Ishikawa (cell line): ENCODE measurements around the gene LMAN2L.

Source experiments
- CEBPB ChIP-seq: IDR thresholded peaks from 2 replicates; pipeline ENCODE4 v1.6.1; 2012
- CREB1 ChIP-seq: IDR thresholded peaks from 2 replicates; pipeline ENCODE4 v1.6.1; 2012; ENCODE audit warnings: low read depth
- EGR1 ChIP-seq: IDR thresholded peaks from 2 replicates; pipeline ENCODE4 v1.6.1; 2012
- EP300 ChIP-seq: IDR thresholded peaks from 2 replicates; pipeline ENCODE4 v1.6.1; 2012; ENCODE audit warnings: borderline replicate concordance
- FOXM1 ChIP-seq: IDR thresholded peaks from 2 replicates; pipeline ENCODE4 v1.6.1; 2012; ENCODE audit warnings: low read depth, borderline replicate concordance
- NFIC ChIP-seq: IDR thresholded peaks from 2 replicates; pipeline ENCODE4 v1.6.1; 2012
- RAD21 ChIP-seq: IDR thresholded peaks from 2 replicates; pipeline ENCODE4 v1.6.1; 2012; ENCODE audit warnings: low read depth
- TAF1 ChIP-seq: IDR thresholded peaks from 2 replicates; pipeline ENCODE4 v1.6.1; 2012; ENCODE audit warnings: low read depth, mild to moderate bottlenecking
- TCF12 ChIP-seq: IDR thresholded peaks from 2 replicates; pipeline ENCODE4 v1.6.1; 2012; ENCODE audit warnings: low read depth
- TEAD4 ChIP-seq: IDR thresholded peaks from 2 replicates; pipeline ENCODE4 v1.6.1; 2012
- YY1 ChIP-seq: IDR thresholded peaks from 2 replicates; pipeline ENCODE4 v1.6.1; 2012; ENCODE audit warnings: low read depth
- ZBTB7A ChIP-seq: IDR thresholded peaks from 2 replicates; pipeline ENCODE4 v1.6.1; 2012; ENCODE audit warnings: low read depth
- TF ChIP-seq, protein P1 (sequence below): IDR thresholded peaks from 2 replicates; pipeline ENCODE4 v1.6.1; 2012
- TF ChIP-seq, protein P2 (sequence below): IDR thresholded peaks from 2 replicates; pipeline ENCODE4 v1.6.1; 2012
- TF ChIP-seq, protein P3 (sequence below): IDR thresholded peaks from 2 replicates; pipeline ENCODE4 v1.6.1; 2012; ENCODE audit warnings: low read depth, mild to moderate bottlenecking

LMAN2L gene

DNA sequence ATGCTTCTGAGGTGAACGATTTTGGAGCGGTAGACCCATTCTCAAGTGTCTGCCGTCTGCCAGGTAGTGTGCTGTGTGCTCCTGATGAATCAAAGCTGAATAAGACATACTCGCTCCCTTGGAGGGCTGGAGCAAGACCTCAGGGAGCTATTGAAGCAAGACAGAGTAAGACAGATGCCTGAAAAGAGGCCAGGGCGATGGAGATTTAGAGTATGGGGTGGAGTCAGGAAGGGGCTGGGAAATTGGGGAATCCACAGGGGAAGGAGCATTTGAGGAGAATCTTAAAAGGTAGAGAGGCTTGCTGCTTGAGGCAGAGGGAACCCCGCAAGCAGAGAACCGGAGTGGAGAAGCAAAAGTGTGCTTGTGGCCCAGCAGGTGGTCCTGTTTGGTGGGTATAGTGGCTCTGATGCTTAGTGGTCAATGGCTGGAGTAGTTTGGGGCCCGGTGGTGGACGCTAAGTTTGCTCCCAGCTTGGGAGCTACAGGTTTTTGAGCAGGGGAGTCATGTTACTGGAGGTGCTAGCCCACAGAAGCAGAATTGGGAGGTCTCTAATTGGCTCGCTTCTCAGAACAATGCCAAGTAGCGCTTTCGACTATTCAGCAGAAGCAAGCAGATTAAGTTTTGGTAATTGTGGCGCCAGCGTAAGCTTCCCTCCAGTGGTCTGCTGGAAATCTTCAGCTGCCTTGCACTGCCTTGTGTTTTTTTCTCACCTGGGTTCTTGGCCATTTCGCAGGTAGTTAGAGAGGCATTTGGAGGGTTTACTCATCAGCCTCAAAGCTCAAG, 22.9 kb upstream of the LMAN2L start:
- TF ChIP-seq, protein P1, sequence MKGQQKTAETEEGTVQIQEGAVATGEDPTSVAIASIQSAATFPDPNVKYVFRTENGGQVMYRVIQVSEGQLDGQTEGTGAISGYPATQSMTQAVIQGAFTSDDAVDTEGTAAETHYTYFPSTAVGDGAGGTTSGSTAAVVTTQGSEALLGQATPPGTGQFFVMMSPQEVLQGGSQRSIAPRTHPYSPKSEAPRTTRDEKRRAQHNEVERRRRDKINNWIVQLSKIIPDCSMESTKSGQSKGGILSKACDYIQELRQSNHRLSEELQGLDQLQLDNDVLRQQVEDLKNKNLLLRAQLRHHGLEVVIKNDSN, result no peak
- TF ChIP-seq TCF12 (no peak), TAF1 (no peak), TEAD4 (no peak), CREB1 (no peak), ZBTB7A (no peak), NFIC (no peak), YY1 (no peak), FOXM1 (no peak), CEBPB (no peak)
- TF ChIP-seq, protein P2, sequence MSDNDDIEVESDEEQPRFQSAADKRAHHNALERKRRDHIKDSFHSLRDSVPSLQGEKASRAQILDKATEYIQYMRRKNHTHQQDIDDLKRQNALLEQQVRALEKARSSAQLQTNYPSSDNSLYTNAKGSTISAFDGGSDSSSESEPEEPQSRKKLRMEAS, result no peak
- TF ChIP-seq, protein P3, sequence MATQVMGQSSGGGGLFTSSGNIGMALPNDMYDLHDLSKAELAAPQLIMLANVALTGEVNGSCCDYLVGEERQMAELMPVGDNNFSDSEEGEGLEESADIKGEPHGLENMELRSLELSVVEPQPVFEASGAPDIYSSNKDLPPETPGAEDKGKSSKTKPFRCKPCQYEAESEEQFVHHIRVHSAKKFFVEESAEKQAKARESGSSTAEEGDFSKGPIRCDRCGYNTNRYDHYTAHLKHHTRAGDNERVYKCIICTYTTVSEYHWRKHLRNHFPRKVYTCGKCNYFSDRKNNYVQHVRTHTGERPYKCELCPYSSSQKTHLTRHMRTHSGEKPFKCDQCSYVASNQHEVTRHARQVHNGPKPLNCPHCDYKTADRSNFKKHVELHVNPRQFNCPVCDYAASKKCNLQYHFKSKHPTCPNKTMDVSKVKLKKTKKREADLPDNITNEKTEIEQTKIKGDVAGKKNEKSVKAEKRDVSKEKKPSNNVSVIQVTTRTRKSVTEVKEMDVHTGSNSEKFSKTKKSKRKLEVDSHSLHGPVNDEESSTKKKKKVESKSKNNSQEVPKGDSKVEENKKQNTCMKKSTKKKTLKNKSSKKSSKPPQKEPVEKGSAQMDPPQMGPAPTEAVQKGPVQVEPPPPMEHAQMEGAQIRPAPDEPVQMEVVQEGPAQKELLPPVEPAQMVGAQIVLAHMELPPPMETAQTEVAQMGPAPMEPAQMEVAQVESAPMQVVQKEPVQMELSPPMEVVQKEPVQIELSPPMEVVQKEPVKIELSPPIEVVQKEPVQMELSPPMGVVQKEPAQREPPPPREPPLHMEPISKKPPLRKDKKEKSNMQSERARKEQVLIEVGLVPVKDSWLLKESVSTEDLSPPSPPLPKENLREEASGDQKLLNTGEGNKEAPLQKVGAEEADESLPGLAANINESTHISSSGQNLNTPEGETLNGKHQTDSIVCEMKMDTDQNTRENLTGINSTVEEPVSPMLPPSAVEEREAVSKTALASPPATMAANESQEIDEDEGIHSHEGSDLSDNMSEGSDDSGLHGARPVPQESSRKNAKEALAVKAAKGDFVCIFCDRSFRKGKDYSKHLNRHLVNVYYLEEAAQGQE, result no peak

DNA sequence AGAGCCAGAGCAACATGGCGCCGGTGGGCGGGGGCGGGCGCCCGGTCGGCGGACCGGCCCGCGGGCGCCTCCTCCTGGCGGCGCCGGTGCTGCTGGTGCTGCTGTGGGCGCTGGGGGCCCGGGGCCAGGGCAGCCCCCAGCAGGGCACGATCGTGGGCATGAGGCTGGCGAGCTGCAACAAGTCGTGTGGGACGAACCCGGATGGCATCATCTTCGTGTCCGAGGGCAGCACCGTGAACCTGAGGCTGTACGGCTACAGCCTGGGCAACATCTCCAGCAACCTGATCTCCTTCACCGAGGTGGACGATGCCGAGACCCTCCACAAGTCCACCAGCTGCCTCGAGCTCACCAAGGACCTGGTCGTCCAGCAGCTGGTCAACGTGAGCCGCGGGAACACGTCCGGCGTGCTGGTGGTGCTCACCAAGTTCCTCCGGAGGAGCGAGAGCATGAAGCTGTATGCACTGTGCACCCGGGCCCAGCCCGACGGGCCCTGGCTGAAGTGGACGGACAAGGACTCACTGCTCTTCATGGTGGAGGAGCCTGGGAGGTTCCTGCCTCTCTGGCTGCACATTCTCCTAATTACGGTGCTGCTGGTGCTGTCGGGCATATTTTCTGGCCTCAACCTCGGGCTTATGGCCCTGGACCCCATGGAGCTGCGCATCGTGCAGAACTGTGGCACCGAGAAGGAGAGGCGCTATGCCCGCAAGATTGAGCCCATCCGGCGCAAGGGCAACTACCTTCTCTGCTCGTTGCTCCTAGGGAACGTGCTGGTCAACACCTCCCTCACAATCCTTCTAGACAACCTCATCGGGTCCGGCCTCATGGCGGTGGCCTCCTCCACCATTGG, 21.3 kb upstream of the LMAN2L start:
- TF ChIP-seq, protein P1, result no peak
- TF ChIP-seq TAF1, result no peak
- peak; percentile 24; the same call in 1 of the 2 replicates for TF ChIP-seq RAD21
- peak; percentile 70 for TF ChIP-seq YY1
- peak; percentile 90; the same call in 1 of the 2 replicates for TF ChIP-seq ZBTB7A

DNA sequence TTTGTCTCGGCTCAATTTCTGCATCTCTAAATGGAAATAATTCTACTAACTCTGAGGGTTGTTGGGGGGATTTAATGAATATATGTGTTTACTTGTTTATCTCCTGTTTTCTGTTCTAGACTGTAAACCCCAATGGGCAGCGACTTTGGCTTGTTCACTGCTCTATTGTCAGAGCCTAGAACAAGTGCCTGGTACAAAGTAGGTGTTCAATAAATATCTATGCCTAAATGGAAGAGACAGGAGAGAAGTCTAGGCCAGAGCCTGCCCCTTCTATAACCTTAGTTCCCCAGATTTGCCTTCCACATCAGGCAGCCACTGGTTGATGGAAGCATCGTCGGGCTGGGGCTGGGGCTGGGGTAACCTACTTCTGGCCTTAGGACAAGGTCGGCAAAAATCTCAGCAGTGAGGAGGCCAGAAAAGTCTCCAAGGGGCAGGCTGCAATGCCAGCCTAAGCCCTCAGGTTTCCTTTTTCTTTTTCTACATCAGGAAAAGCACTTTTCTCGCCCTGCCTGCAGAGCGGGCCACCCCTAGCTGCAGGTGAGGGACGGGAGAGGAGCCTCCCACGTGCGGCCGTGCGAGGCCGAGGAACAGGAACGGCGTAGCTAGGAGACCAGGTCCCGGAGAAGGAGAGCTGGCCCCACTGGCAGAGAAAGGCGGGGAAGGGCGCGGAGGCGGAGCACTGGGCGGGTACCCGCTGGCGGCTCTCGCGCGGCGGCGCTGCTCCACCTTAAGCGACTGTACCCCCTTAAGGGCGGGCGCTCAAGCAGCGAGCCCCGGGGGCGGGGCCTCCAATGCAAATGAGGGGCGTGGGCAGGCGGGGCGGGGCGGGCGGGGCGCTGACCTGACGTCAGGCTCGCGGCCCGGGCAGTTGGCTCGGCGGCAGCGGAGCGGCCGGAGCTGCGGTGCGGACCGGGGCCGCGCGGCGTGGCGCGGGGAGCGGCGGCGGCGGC, 20.4 kb upstream of the LMAN2L start, which contains the start of gene CNNM4:
CNNM4 (plus strand) TSS at position 867 of the 950 bp plus-strand sequence. CDS start 98 bp downstream, outside the sequence.
- no peak for TF ChIP-seq CEBPB
- TF ChIP-seq, protein P1, result peak; percentile 66
- TF ChIP-seq, protein P2, result peak; percentile 99
- TF ChIP-seq EGR1, result 0 out of 2 replicates have a peak, but pooled peaks have one; percentile 10
- no peak for TF ChIP-seq CREB1
- no peak for TF ChIP-seq TEAD4

DNA sequence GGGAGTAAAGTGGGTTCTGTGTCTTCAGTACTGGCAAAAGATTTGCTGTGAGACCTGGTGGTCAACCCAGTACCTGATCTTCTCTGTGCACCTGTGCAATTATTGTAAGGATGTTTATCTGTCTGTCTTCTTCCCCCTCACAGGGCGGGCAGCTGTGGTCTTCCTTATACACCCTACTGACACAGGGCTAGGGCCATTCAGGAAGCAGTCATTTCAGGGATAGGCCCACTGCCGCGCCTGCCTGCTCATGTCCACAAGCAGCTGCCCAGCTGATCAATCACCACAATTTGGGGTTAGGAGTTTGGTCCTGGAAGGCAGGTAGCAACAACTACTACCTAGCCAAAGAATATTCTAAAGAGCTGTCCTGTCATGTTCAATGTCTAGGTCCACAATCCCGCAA, 19.7 kb upstream of the LMAN2L start:
- TF ChIP-seq TAF1, result no peak
- no peak for TF ChIP-seq EGR1
- TF ChIP-seq CEBPB, result no peak
- TF ChIP-seq, protein P1, result no peak
- TF ChIP-seq FOXM1, result no peak
- TF ChIP-seq RAD21, result no peak
- no peak for TF ChIP-seq TCF12
- no peak for TF ChIP-seq NFIC
- no peak for TF ChIP-seq YY1
- TF ChIP-seq ZBTB7A, result no peak
- TF ChIP-seq, protein P2, result no peak
- TF ChIP-seq, protein P3, result no peak
- no peak for TF ChIP-seq EP300
- TF ChIP-seq TEAD4, result no peak
- TF ChIP-seq CREB1, result no peak
